Activated naive CD4-positive, alpha-beta T cell treated with anti-CD3 and anti-CD28 coated beads, Interleukin-2, amount 50 U/mL, for 72 hours (primary cell): Measurements from ENCODE around the gene TRIM13. TPM values are rescaled to one million over a fixed set of nuclear protein-coding genes. Genes with fewer than 3 reads are reported as not detected.
A peak's percentile ranks its signal among the peaks of the same experiment; 100 is the strongest.
"Not testable (repeated sequence)": the region's sequence is repeated elsewhere in the genome, so short reads cannot be mapped to it uniquely, and the experiment has no call there.

Experiments used
- ATAC-seq, 2 donors: fragments of 150-1000 bp; cut with Tn5 transposase; 2 replicates each; pipeline ENCODE4 v1.10.0; 2021; ENCODE audit warnings: mild to moderate bottlenecking in 2 of 2, moderate library complexity in 2 of 2
- DNase-seq, 2 donors: peaks; one replicate each; pipeline ENCODE4 v3.0.0; 2021 to 2022; ENCODE audit warnings: low spot score in 2 of 2
- H3K27ac Mint-ChIP-seq, 2 donors: one replicate each; pipeline ENCODE4 v1.8.0; 2022; ENCODE audit warnings: mild to moderate bottlenecking in 2 of 2, mixed read lengths in 2 of 2
- H3K36me3 Mint-ChIP-seq, 2 donors: one replicate each; pipeline ENCODE4 v1.8.0; 2022; ENCODE audit warnings: mixed read lengths in 2 of 2
- H3K9me3 Mint-ChIP-seq, 2 donors: one replicate each; pipeline ENCODE4 v1.8.0; 2022; ENCODE audit warnings: mixed read lengths in 2 of 2
- total RNA-seq, 2 donors: library from RNA; stranded (reverse); gene quantifications; one replicate each; pipeline ENCODE4 v1.2.3, GENCODE V29; 2022

Gene TRIM13
- total RNA-seq, 2 donors from 2014 or later = 12.2 to 20.7 TPM

GRCh38 chr13:49990612-49991011 is 6.2 kb upstream of the TRIM13 start:
- DNase-seq, ATAC-seq, H3K9me3 Mint-ChIP-seq, H3K36me3 Mint-ChIP-seq, H3K27ac Mint-ChIP-seq: not testable (repeated sequence)

DNA sequence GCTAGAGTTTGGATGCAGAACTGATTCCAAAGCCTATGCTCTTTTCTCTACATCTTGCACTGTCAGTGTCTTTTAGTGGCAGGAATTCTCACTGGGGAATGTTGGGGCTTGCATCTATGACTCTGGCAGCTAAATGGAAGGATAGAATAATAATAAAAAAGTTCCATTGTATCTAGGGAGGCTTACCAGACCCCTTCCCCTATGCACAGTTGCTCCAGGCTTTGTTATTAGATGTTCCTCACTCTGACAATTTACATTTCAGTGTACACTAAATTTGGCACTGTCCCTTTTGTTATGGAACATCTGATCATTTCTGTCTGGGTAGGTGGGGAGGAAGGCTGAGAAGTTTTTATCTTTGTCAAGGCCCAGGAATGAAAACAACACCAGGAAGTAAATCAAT is 3.7 kb upstream of the TRIM13 start:
- no peak for DNase-seq
- no peak for ATAC-seq
- Mint-ChIP-seq H3K36me3 (peaks cover 8 to 9% of the 10 kb centered on the region in 2 donors), H3K9me3 (no peaks in the 10 kb centered on the region), H3K27ac (no peak overlapping the region)

- no peak for DNase-seq
- Mint-ChIP-seq H3K9me3 (no peaks in the 10 kb centered on the region), H3K27ac (no peak overlapping the region), H3K36me3 (peaks cover 13% of the 10 kb centered on the region in 2 donors)
- ATAC-seq = no peak
Measured at GRCh38 chr13:49993666-49994065, 3.2 kb upstream of the TRIM13 start.

DNA sequence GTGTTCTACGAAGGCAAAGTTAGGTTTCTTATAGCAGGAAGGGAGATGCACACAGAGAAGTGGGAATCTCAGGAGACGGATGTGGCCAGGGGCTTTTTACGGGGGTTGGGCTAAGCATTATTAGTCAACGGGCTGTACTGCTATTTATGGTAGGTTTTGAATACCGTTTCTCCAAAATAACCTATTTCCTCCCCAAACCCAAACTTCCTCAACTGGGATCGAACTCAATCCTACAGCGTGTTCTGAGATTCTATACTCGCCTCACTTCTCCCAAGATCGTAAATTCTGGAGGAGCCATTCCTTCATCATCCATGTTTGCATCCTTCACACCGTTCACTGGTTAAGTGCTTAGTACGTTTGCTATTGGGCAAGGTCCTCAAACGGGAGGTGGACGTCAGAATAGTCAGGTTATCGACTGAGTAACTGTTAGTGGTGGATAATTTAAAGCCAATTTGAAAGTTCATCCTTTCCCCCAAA is 1.2 kb upstream of the TRIM13 start:
- ATAC-seq (no peak), DNase-seq (no peak)
- H3K9me3 Mint-ChIP-seq = no peaks in the 10 kb centered on the region
- H3K36me3 Mint-ChIP-seq = peaks cover 17 to 20% of the 10 kb centered on the region in 2 donors
- H3K27ac Mint-ChIP-seq = peak overlapping the region in 1 of 2 donors; percentile 9

- Mint-ChIP-seq H3K36me3 (peaks cover 17 to 20% of the 10 kb centered on the region in 2 donors), H3K27ac (peak overlapping the region in 1 of 2 donors; percentile 87), H3K9me3 (no peaks in the 10 kb centered on the region)
- ATAC-seq = peak; percentile 77
- peak; percentile 87 to 89 for DNase-seq
Measured at GRCh38 chr13:49996161-49996915, 504 bp upstream of the TRIM13 start.

- no peaks in the 10 kb centered on the region for H3K9me3 Mint-ChIP-seq
- DNase-seq (no peak), ATAC-seq (no peak)
- H3K27ac Mint-ChIP-seq = peak overlapping the region; percentile 84 to 87
- peaks cover 17 to 20% of the 10 kb centered on the region in 2 donors for H3K36me3 Mint-ChIP-seq
Measured at GRCh38 chr13:49997955-49998354, 1.1 kb downstream of the TRIM13 start.

- ATAC-seq (no peak), DNase-seq (no peak)
- Mint-ChIP-seq H3K9me3 (no peaks in the 10 kb centered on the region), H3K36me3 (peaks cover 17 to 20% of the 10 kb centered on the region in 2 donors), H3K27ac (no peak overlapping the region)
Measured at GRCh38 chr13:49998714-49999624, 2.1 kb downstream of the TRIM13 start.

- Mint-ChIP-seq H3K27ac (no peak overlapping the region), H3K36me3 (peaks cover 24 to 38% of the 10 kb centered on the region in 2 donors), H3K9me3 (no peaks in the 10 kb centered on the region)
- ATAC-seq (no peak), DNase-seq (no peak)
Measured at GRCh38 chr13:50001287-50001686, 4.4 kb downstream of the TRIM13 start.

GRCh38 chr13:50006426-50007135 is 9.7 kb downstream of the TRIM13 start:
- Mint-ChIP-seq H3K36me3 (peaks cover 17 to 47% of the 10 kb centered on the region in 2 donors), H3K9me3 (no peaks in the 10 kb centered on the region), H3K27ac (no peak overlapping the region)
- no peak for ATAC-seq
- DNase-seq = no peak

DNA sequence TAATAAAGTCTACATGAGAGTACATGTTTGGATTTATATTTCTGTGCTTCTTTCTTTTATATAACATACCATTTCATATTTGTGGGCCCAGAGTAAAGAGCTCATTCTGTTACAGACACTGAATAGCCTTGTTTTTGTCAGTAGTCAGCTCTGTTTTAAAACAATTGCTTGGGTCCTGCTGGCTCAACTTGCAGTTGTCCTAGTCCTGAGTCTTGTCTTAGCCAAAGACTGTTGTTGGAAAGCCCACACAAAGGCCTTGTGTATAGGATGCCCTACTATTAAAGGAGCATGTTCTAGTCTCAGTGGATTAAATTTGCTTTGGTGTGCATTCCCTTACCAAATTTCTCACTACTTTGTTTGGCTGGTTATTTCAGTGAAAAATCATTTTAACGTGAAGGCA is 14.6 kb downstream of the TRIM13 start:
- no peak overlapping the region for H3K27ac Mint-ChIP-seq
- no peak for ATAC-seq
- no peak for DNase-seq
- H3K36me3 Mint-ChIP-seq = peaks cover 16 to 64% of the 10 kb centered on the region in 2 donors
- no peaks in the 10 kb centered on the region for H3K9me3 Mint-ChIP-seq

DNA sequence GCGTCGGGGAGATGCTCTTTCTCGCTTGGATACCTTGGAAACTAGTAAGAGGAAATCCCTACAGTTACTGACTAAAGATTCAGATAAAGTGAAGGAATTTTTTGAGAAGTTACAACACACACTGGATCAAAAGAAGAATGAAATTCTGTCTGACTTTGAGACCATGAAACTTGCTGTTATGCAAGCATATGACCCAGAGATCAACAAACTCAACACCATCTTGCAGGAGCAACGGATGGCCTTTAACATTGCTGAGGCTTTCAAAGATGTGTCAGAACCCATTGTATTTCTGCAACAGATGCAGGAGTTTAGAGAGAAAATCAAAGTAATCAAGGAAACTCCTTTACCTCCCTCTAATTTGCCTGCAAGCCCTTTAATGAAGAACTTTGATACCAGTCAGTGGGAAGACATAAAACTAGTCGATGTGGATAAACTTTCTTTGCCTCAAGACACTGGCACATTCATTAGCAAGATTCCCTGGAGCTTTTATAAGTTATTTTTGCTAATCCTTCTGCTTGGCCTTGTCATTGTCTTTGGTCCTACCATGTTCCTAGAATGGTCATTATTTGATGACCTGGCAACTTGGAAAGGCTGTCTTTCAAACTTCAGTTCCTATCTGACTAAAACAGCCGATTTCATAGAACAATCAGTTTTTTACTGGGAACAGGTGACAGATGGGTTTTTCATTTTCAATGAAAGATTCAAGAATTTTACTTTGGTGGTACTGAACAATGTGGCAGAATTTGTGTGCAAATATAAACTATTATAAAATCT is 15.7 kb downstream of the TRIM13 start:
- H3K9me3 Mint-ChIP-seq = no peaks in the 10 kb centered on the region
- DNase-seq = no peak
- H3K36me3 Mint-ChIP-seq = peaks cover 16 to 62% of the 10 kb centered on the region in 2 donors
- no peak for ATAC-seq
- H3K27ac Mint-ChIP-seq = no peak overlapping the region

GRCh38 chr13:50014386-50014785 is 17.5 kb downstream of the TRIM13 start:
- DNase-seq (no peak), ATAC-seq (no peak)
- Mint-ChIP-seq H3K27ac (no peak overlapping the region), H3K9me3 (peaks cover 0 to 3% of the 10 kb centered on the region in 2 donors), H3K36me3 (peaks cover 21 to 65% of the 10 kb centered on the region in 2 donors)

DNA sequence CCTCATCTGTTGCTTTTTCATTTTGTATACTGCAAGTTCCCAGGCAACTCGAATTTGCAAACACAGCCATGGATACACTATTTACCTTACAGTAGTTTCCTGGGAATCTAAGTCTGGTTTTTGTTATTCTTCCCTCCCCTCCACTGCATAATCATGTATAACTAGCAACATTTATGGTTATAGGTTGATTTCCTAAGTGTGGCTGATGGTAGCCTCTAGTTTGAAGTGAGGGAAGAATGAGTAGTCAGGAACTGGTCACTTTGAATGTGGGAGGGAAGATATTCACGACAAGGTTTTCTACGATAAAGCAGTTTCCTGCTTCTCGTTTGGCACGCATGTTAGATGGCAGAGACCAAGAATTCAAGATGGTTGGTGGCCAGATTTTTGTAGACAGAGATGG is 18.4 kb downstream of the TRIM13 start, which contains the start of gene KCNRG:
KCNRG (plus strand) TSS at position 187 of the 400 bp plus-strand sequence; CDS start at position 237, 50 bp downstream.
- peaks cover 21 to 65% of the 10 kb centered on the region in 2 donors for H3K36me3 Mint-ChIP-seq
- DNase-seq (no peak), ATAC-seq (no peak)
- H3K9me3 Mint-ChIP-seq = peaks cover 0 to 3% of the 10 kb centered on the region in 2 donors
- H3K27ac Mint-ChIP-seq = no peak within 1 kb of the TSS

GRCh38 chr13:50015750-50016149 is 18.9 kb downstream of the TRIM13 start:
- peaks cover 21 to 65% of the 10 kb centered on the region in 2 donors for H3K36me3 Mint-ChIP-seq

DNA sequence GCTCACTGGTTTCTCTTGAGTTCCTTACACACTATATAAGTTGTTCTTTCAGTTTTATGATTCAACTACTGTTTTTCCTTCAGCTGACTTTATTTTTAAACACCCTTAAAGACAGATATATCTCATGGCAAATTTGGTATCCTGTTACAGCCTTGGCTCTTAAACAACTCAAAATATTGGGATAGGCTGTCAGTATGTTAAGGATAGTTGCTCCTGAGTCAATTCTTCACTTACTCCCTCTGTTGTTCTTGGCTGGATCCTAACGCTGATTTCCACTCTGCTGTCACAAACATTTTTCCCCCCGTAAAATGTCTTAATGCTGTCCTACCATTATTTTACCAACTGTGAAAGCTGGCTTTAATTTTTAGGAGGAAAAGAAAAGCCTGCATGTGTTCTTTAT is 19.6 kb downstream of the TRIM13 start:
- Mint-ChIP-seq H3K27ac (no peak overlapping the region), H3K36me3 (peaks cover 15 to 59% of the 10 kb centered on the region in 2 donors), H3K9me3 (peaks cover 0 to 3% of the 10 kb centered on the region in 2 donors)
- no peak for ATAC-seq
- DNase-seq = no peak

More at GRCh38 chr13:50015750-50016149, 18.9 kb downstream of the TRIM13 start:
- ATAC-seq = no peak
- Mint-ChIP-seq H3K9me3 (peaks cover 0 to 3% of the 10 kb centered on the region in 2 donors), H3K27ac (no peak overlapping the region)
- no peak for DNase-seq

DNA sequence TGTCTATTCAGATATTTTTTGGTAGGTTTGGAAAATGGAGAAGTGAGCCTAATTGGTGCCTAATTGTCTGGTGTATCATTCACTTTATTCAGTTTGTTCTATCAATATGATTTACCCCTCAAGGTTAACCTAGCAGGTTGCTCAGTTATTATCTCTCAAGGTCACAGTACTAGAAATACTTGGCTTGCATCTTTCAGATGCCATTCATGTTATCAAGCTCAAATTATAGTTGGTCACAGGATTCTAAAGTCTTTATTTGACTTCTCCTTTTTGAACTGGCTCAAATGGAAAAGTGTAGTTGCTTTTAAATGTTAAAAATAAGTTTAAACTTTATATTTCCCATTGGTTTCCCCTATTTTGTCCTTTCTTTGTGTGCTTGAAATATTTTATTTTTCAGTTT is 21.0 kb downstream of the TRIM13 start:
- H3K9me3 Mint-ChIP-seq = peaks cover 0 to 3% of the 10 kb centered on the region in 2 donors
- H3K36me3 Mint-ChIP-seq = peaks cover 6 to 45% of the 10 kb centered on the region in 2 donors
- no peak overlapping the region for H3K27ac Mint-ChIP-seq

More for the DNA sequence above, 21.0 kb downstream of the TRIM13 start:
- DNase-seq (no peak), ATAC-seq (no peak)
